HFFc6 (cell line): ENCODE measurements around the gene GSTCD. TPM values are rescaled to one million over a fixed set of nuclear protein-coding genes. Genes with fewer than 3 reads are reported as not detected.
A peak's percentile ranks its signal among the peaks of the same experiment; 100 is the strongest.
"Not testable (repeated sequence)": the region's sequence is repeated elsewhere in the genome, so short reads cannot be mapped to it uniquely, and the experiment has no call there.

ENCODE experiments used
- DNase-seq: peaks from one replicate; pipeline ENCODE4 v3.0.0-alpha.2; 2018
- H3K27ac Mint-ChIP-seq: 2 replicates; pipeline ENCODE4 v1.8.0; 2020; ENCODE audit warnings: mild to moderate bottlenecking, mixed read lengths
- H3K27me3 Mint-ChIP-seq: 2 replicates; pipeline ENCODE4 v1.8.0; 2021; ENCODE audit warnings: mild to moderate bottlenecking, moderate library complexity, mixed read lengths; ENCODE audit not compliant: insufficient read depth
- H3K36me3 Mint-ChIP-seq: 2 replicates; pipeline ENCODE4 v1.8.0; 2021; ENCODE audit warnings: low read depth, mixed read lengths
- H3K4me1 Mint-ChIP-seq: 2 replicates; pipeline ENCODE4 v1.8.0; 2020; ENCODE audit warnings: low read depth, mixed read lengths
- H3K4me3 Mint-ChIP-seq: 2 replicates; pipeline ENCODE4 v1.8.0; 2020; ENCODE audit warnings: mild to moderate bottlenecking, moderate library complexity, mixed read lengths
- H3K9me3 Mint-ChIP-seq: 2 replicates; pipeline ENCODE4 v1.8.0; 2020; ENCODE audit warnings: mild to moderate bottlenecking, mixed read lengths
- total RNA-seq, 6 experiments: library from RNA; stranded (reverse); fragmentation: NEBNext Ultra II Directional; extraction: Animal tissue kit (Norgen Biotek cat#: 25700); gene quantifications; 2 replicates in 1 of 6; 3 replicates in 5 of 6; pipeline ENCODE4 v1.2.3, GENCODE V29; 2021
- TF ChIP-seq, protein P1 (sequence below): fragments of 200-600 bp; sonication (generic); IDR thresholded peaks from 2 replicates; pipeline ENCODE4 v1.5.0; 2021; ENCODE audit warnings: antibody characterized with exemption, mild to moderate bottlenecking

The GSTCD gene
- total RNA-seq, 6 experiments from 2014 or later, result 5.8 to 12.3 (median 9.7) TPM

DNA sequence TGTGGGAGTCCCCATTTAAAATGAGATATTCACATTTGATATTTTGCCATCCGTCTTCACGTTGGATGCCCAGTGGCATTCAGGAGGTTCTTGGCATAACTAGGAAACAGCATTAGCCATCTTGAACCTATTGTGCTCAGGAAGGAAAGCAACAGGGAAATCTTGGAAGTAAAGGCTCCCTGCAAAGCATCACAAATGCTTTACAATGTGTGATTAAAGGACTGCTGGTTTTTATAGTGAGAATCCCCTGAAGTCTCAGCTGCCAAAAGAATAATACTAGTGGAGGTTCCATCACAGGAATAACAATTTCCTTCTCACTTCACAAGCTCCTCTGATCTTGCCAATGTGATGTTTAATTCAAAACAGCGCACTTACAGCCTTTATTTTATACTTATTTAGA is 137.0 kb downstream of the GSTCD start:
- Mint-ChIP-seq H3K4me1 (peaks cover 13% of the 10 kb centered on the region), H3K27ac (no peak overlapping the region), H3K27me3 (no peaks in the 10 kb centered on the region), H3K4me3 (no peak overlapping the region), H3K36me3 (0 out of 2 replicates have a peak, but pooled peaks cover 4% of the 10 kb centered on the region), H3K9me3 (no peaks in the 10 kb centered on the region)
- DNase-seq, result no peak
- TF ChIP-seq, protein P1, sequence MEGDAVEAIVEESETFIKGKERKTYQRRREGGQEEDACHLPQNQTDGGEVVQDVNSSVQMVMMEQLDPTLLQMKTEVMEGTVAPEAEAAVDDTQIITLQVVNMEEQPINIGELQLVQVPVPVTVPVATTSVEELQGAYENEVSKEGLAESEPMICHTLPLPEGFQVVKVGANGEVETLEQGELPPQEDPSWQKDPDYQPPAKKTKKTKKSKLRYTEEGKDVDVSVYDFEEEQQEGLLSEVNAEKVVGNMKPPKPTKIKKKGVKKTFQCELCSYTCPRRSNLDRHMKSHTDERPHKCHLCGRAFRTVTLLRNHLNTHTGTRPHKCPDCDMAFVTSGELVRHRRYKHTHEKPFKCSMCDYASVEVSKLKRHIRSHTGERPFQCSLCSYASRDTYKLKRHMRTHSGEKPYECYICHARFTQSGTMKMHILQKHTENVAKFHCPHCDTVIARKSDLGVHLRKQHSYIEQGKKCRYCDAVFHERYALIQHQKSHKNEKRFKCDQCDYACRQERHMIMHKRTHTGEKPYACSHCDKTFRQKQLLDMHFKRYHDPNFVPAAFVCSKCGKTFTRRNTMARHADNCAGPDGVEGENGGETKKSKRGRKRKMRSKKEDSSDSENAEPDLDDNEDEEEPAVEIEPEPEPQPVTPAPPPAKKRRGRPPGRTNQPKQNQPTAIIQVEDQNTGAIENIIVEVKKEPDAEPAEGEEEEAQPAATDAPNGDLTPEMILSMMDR, result no peak

DNA sequence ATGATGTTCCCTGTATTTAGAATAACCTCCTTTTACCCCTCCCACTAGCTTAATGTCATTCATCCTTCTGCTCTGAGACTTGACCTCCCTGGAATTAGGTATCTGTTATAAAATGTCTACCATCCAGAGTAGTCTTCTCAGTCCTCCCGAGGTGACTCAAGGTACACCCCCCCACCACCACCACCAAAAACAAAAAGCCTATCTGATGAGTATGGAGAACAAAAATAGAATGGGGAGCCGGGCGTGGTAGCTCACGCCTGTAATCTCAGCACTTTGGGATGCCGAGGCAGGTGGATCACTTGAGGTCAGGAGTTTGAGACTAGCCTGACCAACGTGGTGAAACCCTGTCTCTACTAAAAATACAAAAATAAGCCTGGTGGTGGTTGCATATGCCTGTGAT is 139.8 kb downstream of the GSTCD start:
- not testable (repeated sequence) for H3K36me3 Mint-ChIP-seq, DNase-seq, H3K9me3 Mint-ChIP-seq, H3K27me3 Mint-ChIP-seq, H3K4me3 Mint-ChIP-seq, H3K27ac Mint-ChIP-seq
- H3K4me1 Mint-ChIP-seq, result peaks cover 13% of the 10 kb centered on the region

DNA sequence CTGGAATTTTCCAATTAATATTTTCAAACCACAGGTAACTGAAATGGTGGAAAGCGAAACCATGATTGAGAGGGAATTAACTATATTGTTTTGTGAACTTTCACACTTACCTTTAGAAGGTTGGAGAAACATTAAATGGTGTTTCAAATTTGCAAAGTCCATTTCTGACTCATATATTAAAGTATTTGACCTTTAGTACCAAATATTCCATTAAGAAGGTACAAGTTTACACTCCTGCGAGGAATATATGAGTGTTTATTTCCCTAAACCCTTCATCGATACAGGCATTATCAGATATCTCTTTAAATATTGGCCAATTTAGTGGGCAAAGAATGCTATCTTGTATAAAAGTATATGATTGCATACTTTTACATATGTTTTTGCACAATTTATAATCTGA is 142.6 kb downstream of the GSTCD start:
- no peaks in the 10 kb centered on the region for H3K27me3 Mint-ChIP-seq
- H3K4me3 Mint-ChIP-seq, result no peak overlapping the region
- TF ChIP-seq, protein P1, result no peak

DNA sequence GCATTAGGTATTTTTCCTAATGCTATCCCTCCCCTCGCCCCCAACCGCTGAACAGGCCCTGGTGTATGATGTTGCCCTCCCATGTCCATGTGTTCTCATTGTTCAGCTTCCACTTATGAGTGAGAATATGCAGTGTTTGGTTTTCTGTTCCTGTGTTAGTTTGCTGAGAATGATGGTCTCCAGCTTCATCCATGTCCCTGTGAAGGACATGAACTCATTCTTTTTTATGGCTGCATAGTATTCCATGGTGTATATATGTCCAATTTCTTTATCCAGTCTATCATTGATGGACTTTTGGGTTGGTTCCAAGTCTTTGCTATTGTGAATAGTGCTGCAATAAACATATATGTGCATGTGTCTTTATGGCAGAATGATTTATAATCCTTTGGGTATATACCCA is 143.6 kb downstream of the GSTCD start:
- H3K36me3 Mint-ChIP-seq, DNase-seq, H3K27ac Mint-ChIP-seq, H3K4me1 Mint-ChIP-seq, H3K27me3 Mint-ChIP-seq, H3K9me3 Mint-ChIP-seq, H3K4me3 Mint-ChIP-seq: not testable (repeated sequence)

More for the DNA sequence above, 142.6 kb downstream of the GSTCD start:
- H3K9me3 Mint-ChIP-seq, result peaks cover 10% of the 10 kb centered on the region; the same call in 1 of the 2 replicates
- no peak overlapping the region for H3K27ac Mint-ChIP-seq
- H3K4me1 Mint-ChIP-seq, result no peaks in the 10 kb centered on the region
- no peak for DNase-seq
- no peaks in the 10 kb centered on the region for H3K36me3 Mint-ChIP-seq

DNA sequence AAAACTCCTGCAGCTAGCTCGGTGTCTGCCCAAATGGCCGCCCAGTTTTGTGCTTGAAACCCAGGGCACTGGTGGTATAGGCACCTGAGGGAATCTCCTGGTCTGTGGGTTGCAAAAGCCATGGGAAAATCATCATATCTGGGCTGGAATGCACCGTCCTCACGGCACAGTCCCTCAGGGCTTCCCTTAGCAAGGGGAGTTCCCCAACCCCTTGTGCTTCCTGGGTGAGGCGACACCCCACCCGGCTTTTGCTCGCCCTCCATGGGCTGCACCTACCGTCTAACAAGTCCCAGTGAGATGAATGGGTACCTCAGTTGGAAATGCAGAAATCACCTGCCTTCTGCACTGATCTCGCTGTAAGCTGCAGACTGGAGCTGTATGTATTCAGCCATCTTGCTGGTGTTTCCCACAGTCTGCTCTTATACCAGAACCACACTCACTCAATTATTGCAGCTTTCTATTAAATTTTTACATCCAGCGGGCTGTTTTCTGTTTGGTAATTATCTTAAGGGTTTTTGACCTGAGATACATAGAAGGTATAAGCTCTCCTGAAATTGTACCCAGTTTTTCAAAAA is 150.0 kb downstream of the GSTCD start:
- Mint-ChIP-seq H3K4me3 (no peak overlapping the region), H3K27ac (no peak overlapping the region), H3K4me1 (peaks cover 11% of the 10 kb centered on the region), H3K36me3 (no peaks in the 10 kb centered on the region; the same call in 1 of the 2 replicates), H3K9me3 (peaks cover 32% of the 10 kb centered on the region), H3K27me3 (no peaks in the 10 kb centered on the region; the same call in 1 of the 2 replicates)
- no peak for DNase-seq
- TF ChIP-seq, protein P1, result no peak

DNA sequence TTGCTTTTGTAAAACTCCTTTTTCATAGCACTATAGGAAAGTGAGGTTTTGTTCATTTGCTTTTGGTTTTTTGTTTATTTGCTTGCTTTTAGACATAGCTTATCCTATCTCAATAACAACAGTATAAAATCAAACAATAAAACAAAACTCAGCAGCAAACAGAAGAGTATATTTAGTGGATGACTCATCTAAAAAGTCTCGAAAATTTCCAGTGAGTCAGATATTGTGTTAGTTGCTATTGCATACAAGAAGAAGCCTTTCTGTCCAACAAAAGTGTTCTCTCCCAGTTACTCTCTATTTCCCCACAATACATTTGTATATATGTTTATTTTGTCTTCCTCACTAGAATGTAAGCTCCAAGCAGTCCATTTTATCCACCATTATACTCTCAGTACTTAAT is 150.6 kb downstream of the GSTCD start:
- H3K36me3 Mint-ChIP-seq, result no peaks in the 10 kb centered on the region; the same call in 1 of the 2 replicates
- peak; percentile 65 for DNase-seq
- TF ChIP-seq, protein P1, result no peak
- peak overlapping the region; percentile 35; the same call in 1 of the 2 replicates for H3K27ac Mint-ChIP-seq
- peaks cover 32% of the 10 kb centered on the region for H3K9me3 Mint-ChIP-seq
- no peaks in the 10 kb centered on the region; the same call in 1 of the 2 replicates for H3K27me3 Mint-ChIP-seq
- no peak overlapping the region for H3K4me3 Mint-ChIP-seq
- peaks cover 11% of the 10 kb centered on the region for H3K4me1 Mint-ChIP-seq
